Transverse colon (tissue), 4 donors: ENCODE measurements around the gene CDC42EP1.

ENCODE experiments used
- EP300 ChIP-seq: sonication (generic); formaldehyde crosslinking; IDR thresholded peaks from one replicate; pipeline ENCODE4 v1.6.1; 2017; ENCODE audit warnings: antibody characterized with exemption, low read depth
- POLR2A ChIP-seq: fragments of 450-650 bp; IDR thresholded peaks from one replicate; pipeline ENCODE4 v1.6.1; 2016; ENCODE audit warnings: antibody characterized with exemption, mild to moderate bottlenecking, moderate library complexity
- POLR2AphosphoS5 ChIP-seq, 3 donors: sonication (generic); formaldehyde crosslinking; IDR thresholded peaks; one replicate each; pipeline ENCODE4 v1.6.1; 2016; ENCODE audit warnings: antibody characterized with exemption in 3 of 3
- TF ChIP-seq, protein P1 (sequence below), 5 experiments: fragments of 200-600 bp in 3 of 5; fragments of 450-650 bp in 2 of 5; sonication (generic) in 3 of 5; IDR thresholded peaks; 1 replicate in 2 of 5; 2 replicates in 3 of 5; pipeline ENCODE4 v1.5.1; 2016 to 2017; ENCODE audit warnings: antibody characterized with exemption in 5 of 5, inconsistent platforms in 3 of 5, mild to moderate bottlenecking in 2 of 5, moderate library complexity in 1 of 5

DNA sequence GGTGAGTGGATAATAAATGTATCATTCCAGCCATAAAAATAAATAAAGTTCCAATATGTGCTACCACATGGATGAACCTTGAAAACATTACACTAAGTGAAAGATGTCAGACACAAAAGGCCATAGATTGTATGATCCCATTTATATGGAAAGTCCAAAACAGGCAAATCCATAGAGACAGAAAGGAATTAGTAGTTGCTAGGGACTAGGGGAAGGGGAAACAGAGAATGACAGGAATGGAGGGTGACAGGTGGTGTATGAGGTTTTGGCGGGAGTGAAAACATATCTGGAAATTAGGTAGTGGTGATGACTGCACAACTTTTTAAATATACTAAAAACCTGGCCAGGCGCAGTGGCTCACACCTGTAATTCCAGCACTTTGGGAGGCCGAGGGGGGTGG, 25.8 kb upstream of the CDC42EP1 start:
- TF ChIP-seq, protein P1, sequence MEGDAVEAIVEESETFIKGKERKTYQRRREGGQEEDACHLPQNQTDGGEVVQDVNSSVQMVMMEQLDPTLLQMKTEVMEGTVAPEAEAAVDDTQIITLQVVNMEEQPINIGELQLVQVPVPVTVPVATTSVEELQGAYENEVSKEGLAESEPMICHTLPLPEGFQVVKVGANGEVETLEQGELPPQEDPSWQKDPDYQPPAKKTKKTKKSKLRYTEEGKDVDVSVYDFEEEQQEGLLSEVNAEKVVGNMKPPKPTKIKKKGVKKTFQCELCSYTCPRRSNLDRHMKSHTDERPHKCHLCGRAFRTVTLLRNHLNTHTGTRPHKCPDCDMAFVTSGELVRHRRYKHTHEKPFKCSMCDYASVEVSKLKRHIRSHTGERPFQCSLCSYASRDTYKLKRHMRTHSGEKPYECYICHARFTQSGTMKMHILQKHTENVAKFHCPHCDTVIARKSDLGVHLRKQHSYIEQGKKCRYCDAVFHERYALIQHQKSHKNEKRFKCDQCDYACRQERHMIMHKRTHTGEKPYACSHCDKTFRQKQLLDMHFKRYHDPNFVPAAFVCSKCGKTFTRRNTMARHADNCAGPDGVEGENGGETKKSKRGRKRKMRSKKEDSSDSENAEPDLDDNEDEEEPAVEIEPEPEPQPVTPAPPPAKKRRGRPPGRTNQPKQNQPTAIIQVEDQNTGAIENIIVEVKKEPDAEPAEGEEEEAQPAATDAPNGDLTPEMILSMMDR (IDR thresholded peaks at IDR 0.05) = no peak
- TF ChIP-seq POLR2AphosphoS5 (IDR thresholded peaks at IDR 0.05) (no peak), POLR2A (no peak), EP300 (no peak)
